ENCODE measurements around the gene FZD10. TPM values are rescaled to one million over a fixed set of nuclear protein-coding genes. Genes with fewer than 3 reads are reported as not detected.

Gene FZD10
- total RNA-seq, 3 donors from 2014 or later (not counting 1 experiment from before 2014, with no cell fraction given) = not detected

- Mint-ChIP-seq H3K4me3 (no peak overlapping the region), H3K27ac (no peak overlapping the region), H3K36me3 (no peaks in the 10 kb centered on the region), H3K4me1 (no peaks in the 10 kb centered on the region), H3K9me3 (peaks cover 0 to 2% of the 10 kb centered on the region in 2 donors), H3K27me3 (ENCODE audit: low read depth in 2 of 2) (no peaks in the 10 kb centered on the region)
- no peaks in the 10 kb centered on the region for H3K4me1 ChIP-seq (ENCODE audit: control insufficient read depth, insufficient read depth, low read length)
- no peak overlapping the region for H3K4me3 ChIP-seq (ENCODE audit: low read length)
- ATAC-seq (no peak), DNase-seq (no peak)
- WGBS (ENCODE audit: insufficient coverage) = 34% methylated on average over 10 of the region's 10 CpGs
- TF ChIP-seq, protein P1, sequence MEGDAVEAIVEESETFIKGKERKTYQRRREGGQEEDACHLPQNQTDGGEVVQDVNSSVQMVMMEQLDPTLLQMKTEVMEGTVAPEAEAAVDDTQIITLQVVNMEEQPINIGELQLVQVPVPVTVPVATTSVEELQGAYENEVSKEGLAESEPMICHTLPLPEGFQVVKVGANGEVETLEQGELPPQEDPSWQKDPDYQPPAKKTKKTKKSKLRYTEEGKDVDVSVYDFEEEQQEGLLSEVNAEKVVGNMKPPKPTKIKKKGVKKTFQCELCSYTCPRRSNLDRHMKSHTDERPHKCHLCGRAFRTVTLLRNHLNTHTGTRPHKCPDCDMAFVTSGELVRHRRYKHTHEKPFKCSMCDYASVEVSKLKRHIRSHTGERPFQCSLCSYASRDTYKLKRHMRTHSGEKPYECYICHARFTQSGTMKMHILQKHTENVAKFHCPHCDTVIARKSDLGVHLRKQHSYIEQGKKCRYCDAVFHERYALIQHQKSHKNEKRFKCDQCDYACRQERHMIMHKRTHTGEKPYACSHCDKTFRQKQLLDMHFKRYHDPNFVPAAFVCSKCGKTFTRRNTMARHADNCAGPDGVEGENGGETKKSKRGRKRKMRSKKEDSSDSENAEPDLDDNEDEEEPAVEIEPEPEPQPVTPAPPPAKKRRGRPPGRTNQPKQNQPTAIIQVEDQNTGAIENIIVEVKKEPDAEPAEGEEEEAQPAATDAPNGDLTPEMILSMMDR (IDR thresholded peaks at IDR 0.05) = no peak
- no peak overlapping the region for H3K27ac ChIP-seq (ENCODE audit: low read length)
- intact Hi-C loops (cut with micrococcal nuclease) = no loop called here
- H3K9me3 ChIP-seq (ENCODE audit: control insufficient read depth, insufficient read depth, low read length) = no peaks in the 10 kb centered on the region
- no peaks in the 10 kb centered on the region for H3K36me3 ChIP-seq (ENCODE audit: control insufficient read depth, insufficient read depth, low read length)
- H3K27me3 ChIP-seq (ENCODE audit: control insufficient read depth, insufficient read depth, low read length) = no peaks in the 10 kb centered on the region
These were observed 31.9 kb downstream of the FZD10 start for GRCh38 chr12:130194154-130194553.

DNA sequence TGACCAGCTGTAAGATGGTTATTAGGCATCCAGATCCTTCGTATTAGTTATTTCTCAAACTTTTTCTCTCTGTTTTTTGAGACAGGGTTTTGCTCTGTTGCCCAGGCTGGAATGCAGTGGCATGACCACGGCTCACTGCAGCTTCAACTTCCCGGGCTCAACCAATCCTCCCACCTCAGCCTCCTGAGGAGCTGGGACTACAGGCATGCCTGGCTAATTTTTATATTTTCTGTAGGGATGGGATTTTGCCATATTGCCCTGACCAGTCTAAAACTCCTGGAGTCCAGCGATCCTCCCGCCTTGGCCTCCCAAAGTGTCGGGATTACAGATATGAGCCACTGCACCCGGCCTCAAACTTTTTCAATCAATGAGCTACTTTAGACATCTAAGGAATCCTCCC is 33.1 kb downstream of the FZD10 start:
- TF ChIP-seq, protein P1 (IDR thresholded peaks at IDR 0.05) = no peak
- intact Hi-C loops (cut with micrococcal nuclease) = no loop called here
- no peak for ATAC-seq

GRCh38 chr12:130195776-130196175 is 33.5 kb downstream of the FZD10 start:
- intact Hi-C loops (cut with micrococcal nuclease) = no loop called here

More for the DNA sequence above, 33.1 kb downstream of the FZD10 start:
- no peaks in the 10 kb centered on the region for H3K36me3 ChIP-seq (ENCODE audit: control insufficient read depth, insufficient read depth, low read length)
- Mint-ChIP-seq H3K27me3 (ENCODE audit: low read depth in 2 of 2) (peaks cover 0 to under 1% of the 10 kb centered on the region in 2 donors), H3K9me3 (peaks cover 0 to 2% of the 10 kb centered on the region in 2 donors), H3K4me1 (no peaks in the 10 kb centered on the region), H3K27ac (no peak overlapping the region), H3K4me3 (no peak overlapping the region), H3K36me3 (no peaks in the 10 kb centered on the region)
- H3K9me3 ChIP-seq (ENCODE audit: control insufficient read depth, insufficient read depth, low read length) = no peaks in the 10 kb centered on the region
- no peak for DNase-seq
- H3K27ac ChIP-seq (ENCODE audit: low read length) = no peak overlapping the region
- 93% methylated on average over 6 of the region's 7 CpGs for WGBS (ENCODE audit: insufficient coverage)
- no peaks in the 10 kb centered on the region for H3K4me1 ChIP-seq (ENCODE audit: control insufficient read depth, insufficient read depth, low read length)
- H3K27me3 ChIP-seq (ENCODE audit: control insufficient read depth, insufficient read depth, low read length) = no peaks in the 10 kb centered on the region
- no peak overlapping the region for H3K4me3 ChIP-seq (ENCODE audit: low read length)

More at GRCh38 chr12:130195776-130196175, 33.5 kb downstream of the FZD10 start:
- WGBS (ENCODE audit: insufficient coverage) = 79% methylated on average over 12 of the region's 12 CpGs
- Histone ChIP-seq H3K27me3 (ENCODE audit: control insufficient read depth, insufficient read depth, low read length) (no peaks in the 10 kb centered on the region), H3K4me1 (ENCODE audit: control insufficient read depth, insufficient read depth, low read length) (no peaks in the 10 kb centered on the region), H3K36me3 (ENCODE audit: control insufficient read depth, insufficient read depth, low read length) (no peaks in the 10 kb centered on the region), H3K9me3 (ENCODE audit: control insufficient read depth, insufficient read depth, low read length) (peaks cover 1% of the 10 kb centered on the region), H3K4me3 (ENCODE audit: low read length) (no peak overlapping the region), H3K27ac (ENCODE audit: low read length) (no peak overlapping the region)
- no peaks in the 10 kb centered on the region for H3K4me1 Mint-ChIP-seq
- H3K27me3 Mint-ChIP-seq (ENCODE audit: low read depth in 2 of 2) = peaks cover 0 to 2% of the 10 kb centered on the region in 2 donors
- H3K9me3 Mint-ChIP-seq = peaks cover 0 to 2% of the 10 kb centered on the region in 2 donors
- DNase-seq (no peak), ATAC-seq (no peak)
- no peak overlapping the region for H3K4me3 Mint-ChIP-seq
- H3K36me3 Mint-ChIP-seq = no peaks in the 10 kb centered on the region
- TF ChIP-seq, protein P1 (IDR thresholded peaks at IDR 0.05) = no peak
- H3K27ac Mint-ChIP-seq = no peak overlapping the region
